NCI-H446 (cell line): ENCODE data around the gene MRPL19.

ENCODE experiments used
- DNase-seq, 2 experiments: peaks; one replicate each; lab custom pipeline; 2025; lab: John Stamatoyannopoulos, UW

The MRPL19 gene

GRCh38 chr2:75616406-75616805 lies 30.2 kb upstream of the MRPL19 start:
- no peak for DNase-seq

GRCh38 chr2:75616933-75617332 lies 29.6 kb upstream of the MRPL19 start:
- no peak for DNase-seq

- DNase-seq = no peak
Observed at GRCh38 chr2:75619956-75620740, 26.4 kb upstream of the MRPL19 start.

GRCh38 chr2:75621228-75621627 lies 25.4 kb upstream of the MRPL19 start:
- DNase-seq = no peak

- no peak for DNase-seq
Observed at GRCh38 chr2:75622500-75622899, 24.1 kb upstream of the MRPL19 start.

GRCh38 chr2:75622929-75623328 lies 23.7 kb upstream of the MRPL19 start:
- no peak for DNase-seq

GRCh38 chr2:75627902-75628504 lies 18.6 kb upstream of the MRPL19 start:
- peak; percentile 50 to 81 for DNase-seq

- no peak for DNase-seq
Observed at GRCh38 chr2:75632091-75632701, 14.4 kb upstream of the MRPL19 start.

- DNase-seq = no peak
Observed at GRCh38 chr2:75632813-75633212, 13.8 kb upstream of the MRPL19 start.

- no peak for DNase-seq
Observed at GRCh38 chr2:75633620-75634019, 13.0 kb upstream of the MRPL19 start.

GRCh38 chr2:75634945-75635344 lies 11.6 kb upstream of the MRPL19 start:
- no peak for DNase-seq

GRCh38 chr2:75637568-75637967 lies 9.0 kb upstream of the MRPL19 start:
- DNase-seq = no peak

- DNase-seq = peak; percentile 59 to 73
Observed at GRCh38 chr2:75640621-75641121, 5.9 kb upstream of the MRPL19 start.

GRCh38 chr2:75641587-75641986 lies 5.0 kb upstream of the MRPL19 start:
- peak in 1 of 2 experiments; percentile 10 for DNase-seq

- DNase-seq = no peak
Observed at GRCh38 chr2:75643980-75644379, 2.6 kb upstream of the MRPL19 start.

GRCh38 chr2:75645643-75646042 lies 940 bp upstream of the MRPL19 start:
- no peak for DNase-seq

- DNase-seq = no peak
Observed at GRCh38 chr2:75646090-75646582, 447 bp upstream of the MRPL19 start.

GRCh38 chr2:75647771-75648170 lies 1.2 kb downstream of the MRPL19 start:
- DNase-seq = no peak

GRCh38 chr2:75654012-75654411 lies 7.4 kb downstream of the MRPL19 start:
- DNase-seq = no peak

GRCh38 chr2:75655861-75656260 lies 9.3 kb downstream of the MRPL19 start:
- DNase-seq = no peak

- no peak for DNase-seq
Observed at GRCh38 chr2:75656563-75656962, 10.0 kb downstream of the MRPL19 start.

- DNase-seq = no peak
Observed at GRCh38 chr2:75657798-75658197, 11.2 kb downstream of the MRPL19 start.

- no peak for DNase-seq
Observed at GRCh38 chr2:75666911-75667310, 20.3 kb downstream of the MRPL19 start.
